Upper lobe of left lung (tissue), 6 donors: ENCODE results near the gene CYTH3. TPM values are rescaled to one million over a fixed set of nuclear protein-coding genes. Genes with fewer than 3 reads are reported as not detected.

Experiments
- ATAC-seq, 2 donors: fragments of 200-7000 bp; cut with Tn5 transposase; one replicate each; pipeline ENCODE4 v1.9.1; 2022; ENCODE audit warnings: mild to moderate bottlenecking in 2 of 2, moderate library complexity in 2 of 2; ENCODE audit not compliant: low FRiP score in 2 of 2
- DNase-seq, 2 donors: peaks; one replicate each; pipeline ENCODE4 v3.0.0-alpha.2; 2019 to 2020
- H3K27ac ChIP-seq, 4 donors: fragments of 200-600 bp; sonication (generic); one replicate each; pipeline ENCODE4 v1.5.1; 2016 to 2019
- H3K27me3 ChIP-seq, 4 donors: fragments of 200-600 bp; sonication (generic); one replicate each; pipeline ENCODE4 v1.5.1; 2017 to 2019
- H3K36me3 ChIP-seq, 4 donors: fragments of 200-600 bp; sonication (generic); one replicate each; pipeline ENCODE4 v1.5.1; 2016 to 2019
- H3K4me1 ChIP-seq, 4 donors: fragments of 200-600 bp; sonication (generic); one replicate each; pipeline ENCODE4 v1.5.1; 2018 to 2019
- H3K4me3 ChIP-seq, 4 donors: fragments of 200-600 bp; sonication (generic); one replicate each; pipeline ENCODE4 v1.5.1; 2017 to 2019; ENCODE audit warnings: mild to moderate bottlenecking in 2 of 4, moderate library complexity in 1 of 4
- H3K9me3 ChIP-seq, 4 donors: fragments of 200-600 bp; sonication (generic); one replicate each; pipeline ENCODE4 v1.5.1; 2018 to 2019
- CTCF ChIP-seq, 6 experiments: fragments of 450-650 bp in 4 of 6; fragments of 200-600 bp in 2 of 6; sonication (generic) in 2 of 6; IDR thresholded peaks; one replicate each; pipeline ENCODE4 v1.5.1; 2016 to 2019; ENCODE audit warnings: antibody characterized with exemption in 6 of 6
- EP300 ChIP-seq, 4 donors: sonication (generic); formaldehyde crosslinking; IDR thresholded peaks; one replicate each; pipeline ENCODE4 v1.5.1; 2017; ENCODE audit warnings: antibody characterized with exemption in 4 of 4, control low read depth in 2 of 4
- POLR2A ChIP-seq, 4 donors: fragments of 450-650 bp; IDR thresholded peaks; one replicate each; pipeline ENCODE4 v1.5.1; 2016 to 2017; ENCODE audit warnings: antibody characterized with exemption in 4 of 4, mild to moderate bottlenecking in 2 of 4
- POLR2AphosphoS5 ChIP-seq, 2 donors: sonication (generic); formaldehyde crosslinking; IDR thresholded peaks; one replicate each; pipeline ENCODE4 v1.5.1; 2017; ENCODE audit warnings: antibody characterized with exemption in 2 of 2
- WGBS, 2 donors: methylation state at CpG; one replicate each; pipeline ENCODE4 v1.1.5; 2017 to 2018; 5-methylcytosine and 5-hydroxymethylcytosine counted together
- total RNA-seq, 6 donors: library from RNA; depleted of rRNA in 4 of 6; stranded (reverse); fragments of >200 nt in 4 of 6; gene quantifications; one replicate each; pipeline versions ENCODE4 v1.1.0 to v1.2.1, GENCODE V29; 2016 to 2021
- donor health status: DM: no; HTN: no; CAD: no; lungs with moderate emphysema.
- donor health status: DM: no; HTN: yes; CAD: no; lungs with severe emphysema.

CYTH3 gene
- total RNA-seq, 6 donors from 2014 or later, result 24.2 to 76.5 (median 32.9) TPM

- Histone ChIP-seq H3K27ac (no peak overlapping the region), H3K36me3 (no peaks in the 10 kb centered on the region)
Observed at GRCh38 chr7:6241607-6241973, 30.8 kb downstream of the CYTH3 start.

GRCh38 chr7:6238309-6238925 lies 34.0 kb downstream of the CYTH3 start:
- no peaks in the 10 kb centered on the region for H3K36me3 ChIP-seq

More at GRCh38 chr7:6241607-6241973, 30.8 kb downstream of the CYTH3 start:
- peaks cover 0 to 5% (median 0%) of the 10 kb centered on the region in 4 donors for H3K4me1 ChIP-seq
- TF ChIP-seq EP300 (IDR thresholded peaks at IDR 0.05) (no peak), CTCF (IDR thresholded peaks at IDR 0.05) (no peak), POLR2AphosphoS5 (IDR thresholded peaks at IDR 0.05) (no peak), POLR2A (IDR thresholded peaks at IDR 0.05) (no peak)
- no peaks in the 10 kb centered on the region for H3K9me3 ChIP-seq
- H3K27me3 ChIP-seq, result no peaks in the 10 kb centered on the region
- no peak for DNase-seq
- WGBS, 2 donors, result 93 to 96% methylated on average over 4 of the region's 4 CpGs
- no peak for ATAC-seq
- no peak overlapping the region for H3K4me3 ChIP-seq

GRCh38 chr7:6237730-6238129 lies 34.7 kb downstream of the CYTH3 start:
- H3K27me3 ChIP-seq, result no peaks in the 10 kb centered on the region
- WGBS, 2 donors, result 76 to 83% methylated on average over 3 of the region's 3 CpGs
- no peak overlapping the region for H3K4me3 ChIP-seq
- peaks cover 4 to 16% (median 11%) of the 10 kb centered on the region in 4 donors for H3K4me1 ChIP-seq
- DNase-seq, result no peak
- H3K9me3 ChIP-seq, result no peaks in the 10 kb centered on the region
- no peak overlapping the region for H3K27ac ChIP-seq
- no peaks in the 10 kb centered on the region for H3K36me3 ChIP-seq
- no peak for ATAC-seq
- TF ChIP-seq EP300 (IDR thresholded peaks at IDR 0.05) (no peak), POLR2A (IDR thresholded peaks at IDR 0.05) (no peak), POLR2AphosphoS5 (IDR thresholded peaks at IDR 0.05) (no peak), CTCF (IDR thresholded peaks at IDR 0.05) (no peak)

More at GRCh38 chr7:6238309-6238925, 34.0 kb downstream of the CYTH3 start:
- ATAC-seq (no peak), DNase-seq (no peak)
- no peaks in the 10 kb centered on the region for H3K27me3 ChIP-seq
- 91 to 92% methylated on average over 5 of the region's 5 CpGs for WGBS, 2 donors
- H3K9me3 ChIP-seq, result no peaks in the 10 kb centered on the region
- peaks cover 0 to 10% (median 4%) of the 10 kb centered on the region in 4 donors for H3K4me1 ChIP-seq
- no peak overlapping the region for H3K4me3 ChIP-seq
- no peak overlapping the region for H3K27ac ChIP-seq
- TF ChIP-seq POLR2A (IDR thresholded peaks at IDR 0.05), result no peak
- TF ChIP-seq EP300 (IDR thresholded peaks at IDR 0.05), result no peak
- TF ChIP-seq CTCF (IDR thresholded peaks at IDR 0.05), result no peak
- no peak for TF ChIP-seq POLR2AphosphoS5 (IDR thresholded peaks at IDR 0.05)

- Histone ChIP-seq H3K4me1 (peaks cover 12 to 22% (median 18%) of the 10 kb centered on the region in 4 donors), H3K36me3 (no peaks in the 10 kb centered on the region), H3K4me3 (no peak overlapping the region), H3K27ac (no peak overlapping the region), H3K9me3 (no peaks in the 10 kb centered on the region), H3K27me3 (no peaks in the 10 kb centered on the region)
- ATAC-seq (no peak), DNase-seq (no peak)
- WGBS, 2 donors, result 92 to 93% methylated on average over 7 of the region's 7 CpGs
- TF ChIP-seq EP300 (IDR thresholded peaks at IDR 0.05), result no peak
- TF ChIP-seq CTCF (IDR thresholded peaks at IDR 0.05), result no peak
- no peak for TF ChIP-seq POLR2AphosphoS5 (IDR thresholded peaks at IDR 0.05)
- no peak for TF ChIP-seq POLR2A (IDR thresholded peaks at IDR 0.05)
Observed at GRCh38 chr7:6237011-6237410, 35.4 kb downstream of the CYTH3 start.
